Cardiac muscle cell (in vitro differentiated cells and primary cell): Measurements from ENCODE around the gene FBXO15. TPM values are rescaled to one million over a fixed set of nuclear protein-coding genes. Genes with fewer than 3 reads are reported as not detected.

Experiments used
- DNase-seq, 2 donors: peaks; one replicate each; pipeline versions ENCODE4 v3.0.0 to v3.0.0-alpha.2; 2010 to 2017; ENCODE audit warnings: low read depth in 1 of 2, low spot score in 1 of 2
- H3K27ac ChIP-seq: fragments of 200-600 bp; sonication (generic); 2 replicates; pipeline ENCODE4 v1.5.1; 2016
- H3K27me3 ChIP-seq: fragments of 200-600 bp; sonication (generic); 2 replicates; pipeline ENCODE4 v1.6.0; 2016; ENCODE audit warnings: control low read depth
- H3K36me3 ChIP-seq: fragments of 200-600 bp; sonication (generic); 2 replicates; pipeline ENCODE4 v1.5.1; 2016; ENCODE audit warnings: control low read depth
- H3K4me1 ChIP-seq: fragments of 200-600 bp; sonication (generic); 2 replicates; pipeline ENCODE4 v1.8.1; 2017; ENCODE audit warnings: low read depth, mild to moderate bottlenecking, mixed run types
- H3K4me3 ChIP-seq: fragments of 200-600 bp; sonication (generic); 2 replicates; pipeline ENCODE4 v1.5.1; 2016; ENCODE audit warnings: mild to moderate bottlenecking
- H3K9me3 ChIP-seq: fragments of 200-600 bp; sonication (generic); 2 replicates; pipeline ENCODE4 v1.5.1; 2017; ENCODE audit warnings: low read depth, mild to moderate bottlenecking, control low read depth
- polyA plus RNA-seq: library from polyadenylated mRNA; unstranded; fragments of >200 nt; fragmentation: Nextera tagmentation; extraction: Ambion mirVana; gene quantifications from 2 replicates; pipeline ENCODE4 v1.2.1, GENCODE V29; 2016
- total RNA-seq: library from RNA; depleted of rRNA; stranded (reverse); fragments of >200 nt; gene quantifications from 2 replicates; pipeline ENCODE4 v1.2.3, GENCODE V29; 2016
- TF ChIP-seq, protein P1 (sequence below): IDR thresholded peaks from 2 replicates; pipeline ENCODE4 v1.5.1; 2012; ENCODE audit warnings: low read depth, mild to moderate bottlenecking, low read length

FBXO15 gene
- total and polyA plus RNA-seq, 2 experiments from 2014 or later, result 3.5 to 4.6 TPM

DNA sequence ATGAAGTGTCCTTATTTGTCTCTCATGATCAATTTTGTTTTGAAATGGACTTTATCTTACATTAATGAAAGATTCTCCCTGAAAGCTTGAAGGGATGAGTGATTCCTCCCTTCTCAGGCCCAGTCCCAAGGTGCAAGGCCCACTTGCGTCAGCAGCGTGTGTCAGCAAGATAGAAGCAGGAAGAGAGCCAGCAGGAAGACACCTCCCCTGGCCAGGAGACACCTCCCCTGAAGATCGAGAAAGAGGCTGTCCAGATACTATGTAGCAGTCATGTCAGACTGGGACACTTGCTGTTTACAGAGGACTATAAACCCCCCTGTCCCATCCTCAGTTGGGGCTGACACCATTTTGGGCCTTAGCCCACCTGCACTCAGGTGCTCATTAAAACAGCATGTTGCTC, 39.0 kb upstream of the FBXO15 start:
- DNase-seq, result no peak
- no peak overlapping the region for H3K27ac ChIP-seq
- TF ChIP-seq, protein P1, sequence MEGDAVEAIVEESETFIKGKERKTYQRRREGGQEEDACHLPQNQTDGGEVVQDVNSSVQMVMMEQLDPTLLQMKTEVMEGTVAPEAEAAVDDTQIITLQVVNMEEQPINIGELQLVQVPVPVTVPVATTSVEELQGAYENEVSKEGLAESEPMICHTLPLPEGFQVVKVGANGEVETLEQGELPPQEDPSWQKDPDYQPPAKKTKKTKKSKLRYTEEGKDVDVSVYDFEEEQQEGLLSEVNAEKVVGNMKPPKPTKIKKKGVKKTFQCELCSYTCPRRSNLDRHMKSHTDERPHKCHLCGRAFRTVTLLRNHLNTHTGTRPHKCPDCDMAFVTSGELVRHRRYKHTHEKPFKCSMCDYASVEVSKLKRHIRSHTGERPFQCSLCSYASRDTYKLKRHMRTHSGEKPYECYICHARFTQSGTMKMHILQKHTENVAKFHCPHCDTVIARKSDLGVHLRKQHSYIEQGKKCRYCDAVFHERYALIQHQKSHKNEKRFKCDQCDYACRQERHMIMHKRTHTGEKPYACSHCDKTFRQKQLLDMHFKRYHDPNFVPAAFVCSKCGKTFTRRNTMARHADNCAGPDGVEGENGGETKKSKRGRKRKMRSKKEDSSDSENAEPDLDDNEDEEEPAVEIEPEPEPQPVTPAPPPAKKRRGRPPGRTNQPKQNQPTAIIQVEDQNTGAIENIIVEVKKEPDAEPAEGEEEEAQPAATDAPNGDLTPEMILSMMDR, result no peak
- H3K4me3 ChIP-seq, result no peak overlapping the region
- no peaks in the 10 kb centered on the region for H3K9me3 ChIP-seq
- no peaks in the 10 kb centered on the region for H3K4me1 ChIP-seq
- no peaks in the 10 kb centered on the region for H3K36me3 ChIP-seq
- H3K27me3 ChIP-seq, result peaks cover 3% of the 10 kb centered on the region

DNA sequence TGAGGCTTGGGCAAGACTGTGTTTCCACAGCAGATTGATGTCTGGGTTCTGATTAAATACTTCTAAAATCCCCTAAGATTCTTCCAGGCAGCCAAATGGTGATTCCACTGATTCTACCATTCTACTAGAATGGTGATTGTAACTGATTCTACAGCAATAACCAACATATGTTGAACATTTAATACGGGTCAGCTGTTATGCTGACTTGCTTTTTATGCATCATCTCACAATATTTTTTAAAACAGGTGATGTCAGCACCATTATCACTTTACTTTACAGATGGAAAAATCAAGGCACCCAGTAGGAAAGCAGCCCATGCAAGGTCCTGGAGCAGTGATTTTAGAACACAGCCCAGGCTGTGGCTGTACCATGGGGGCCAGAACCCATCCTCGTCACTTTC, 38.2 kb upstream of the FBXO15 start:
- TF ChIP-seq, protein P1, result no peak
- no peaks in the 10 kb centered on the region for H3K9me3 ChIP-seq
- peaks cover 3% of the 10 kb centered on the region for H3K27me3 ChIP-seq
- no peaks in the 10 kb centered on the region for H3K4me1 ChIP-seq
- no peak for DNase-seq
- no peak overlapping the region for H3K27ac ChIP-seq
- no peak overlapping the region for H3K4me3 ChIP-seq
- no peaks in the 10 kb centered on the region for H3K36me3 ChIP-seq

DNA sequence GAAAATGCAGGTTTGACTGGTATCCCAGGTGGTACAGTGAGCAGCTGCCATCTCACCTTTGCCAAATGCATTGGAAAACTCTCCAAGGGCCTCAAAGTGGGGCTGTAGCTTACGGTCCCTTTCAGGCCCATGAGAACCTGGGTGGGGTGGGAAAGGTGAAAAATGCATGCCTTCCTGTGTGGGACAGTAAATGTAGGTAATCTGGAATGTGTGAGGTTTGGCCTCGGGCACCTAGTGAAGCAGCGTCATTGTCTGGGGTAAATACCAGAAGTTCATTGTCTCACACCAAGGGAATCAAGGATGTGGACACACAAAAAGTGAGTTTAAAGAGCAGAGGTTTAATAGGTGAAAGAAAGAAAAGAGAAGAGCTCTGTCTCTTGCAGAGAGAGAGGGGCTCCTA, 37.2 kb upstream of the FBXO15 start:
- peaks cover 3% of the 10 kb centered on the region for H3K27me3 ChIP-seq
- no peak overlapping the region for H3K27ac ChIP-seq
- H3K9me3 ChIP-seq, result no peaks in the 10 kb centered on the region
- no peaks in the 10 kb centered on the region for H3K4me1 ChIP-seq
- H3K4me3 ChIP-seq, result no peak overlapping the region
- TF ChIP-seq, protein P1, result no peak
- no peak for DNase-seq
- H3K36me3 ChIP-seq, result no peaks in the 10 kb centered on the region

DNA sequence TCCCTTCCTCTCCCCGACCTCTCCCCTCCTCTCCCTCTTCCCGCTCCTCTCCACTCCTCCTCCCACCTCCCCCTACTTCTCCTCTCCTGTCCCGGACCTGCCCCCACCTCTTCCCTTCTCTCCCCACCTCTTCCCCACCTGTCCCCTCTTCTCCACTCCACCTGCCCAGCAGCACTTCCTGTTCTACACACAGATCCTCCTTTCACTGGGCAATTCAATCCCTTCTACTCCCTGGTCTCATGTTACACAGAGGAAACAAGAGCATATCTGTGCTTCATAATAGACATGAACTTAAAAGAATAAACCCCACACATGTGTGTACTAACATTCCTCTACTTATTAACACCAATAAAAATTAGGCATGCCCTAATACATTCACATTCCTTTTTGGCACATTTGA, 35.5 kb upstream of the FBXO15 start:
- H3K27ac ChIP-seq, result no peak overlapping the region
- no peaks in the 10 kb centered on the region for H3K9me3 ChIP-seq
- no peak overlapping the region for H3K4me3 ChIP-seq
- TF ChIP-seq, protein P1, result no peak
- no peaks in the 10 kb centered on the region for H3K36me3 ChIP-seq
- DNase-seq, result no peak
- no peaks in the 10 kb centered on the region for H3K4me1 ChIP-seq
- peaks cover 3% of the 10 kb centered on the region for H3K27me3 ChIP-seq

DNA sequence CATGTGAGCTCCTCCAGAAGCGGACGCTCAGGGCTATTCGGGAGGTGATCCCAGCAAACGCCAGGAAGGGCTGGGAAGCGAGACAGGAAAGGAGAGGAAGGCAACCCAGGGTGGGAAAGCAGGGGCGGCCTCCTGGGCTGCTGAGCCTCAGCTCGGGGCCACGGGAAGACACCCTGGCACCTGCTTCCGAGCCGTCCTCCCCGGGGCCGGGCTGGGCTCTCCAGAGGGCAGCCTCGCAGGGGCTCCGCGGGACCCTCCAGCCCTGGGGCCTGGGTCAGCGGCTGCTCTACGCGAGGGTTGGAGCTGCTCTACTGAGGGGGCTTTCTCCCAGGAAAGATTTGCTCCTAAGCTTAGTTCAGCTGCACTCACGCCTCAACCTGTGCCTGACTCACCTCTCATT, 34.7 kb upstream of the FBXO15 start:
- no peaks in the 10 kb centered on the region for H3K36me3 ChIP-seq
- no peak overlapping the region for H3K27ac ChIP-seq
- peaks cover 3% of the 10 kb centered on the region for H3K27me3 ChIP-seq
- TF ChIP-seq, protein P1, result no peak
- H3K4me3 ChIP-seq, result no peak overlapping the region
- no peaks in the 10 kb centered on the region for H3K4me1 ChIP-seq
- H3K9me3 ChIP-seq, result no peaks in the 10 kb centered on the region
- DNase-seq, result no peak

DNA sequence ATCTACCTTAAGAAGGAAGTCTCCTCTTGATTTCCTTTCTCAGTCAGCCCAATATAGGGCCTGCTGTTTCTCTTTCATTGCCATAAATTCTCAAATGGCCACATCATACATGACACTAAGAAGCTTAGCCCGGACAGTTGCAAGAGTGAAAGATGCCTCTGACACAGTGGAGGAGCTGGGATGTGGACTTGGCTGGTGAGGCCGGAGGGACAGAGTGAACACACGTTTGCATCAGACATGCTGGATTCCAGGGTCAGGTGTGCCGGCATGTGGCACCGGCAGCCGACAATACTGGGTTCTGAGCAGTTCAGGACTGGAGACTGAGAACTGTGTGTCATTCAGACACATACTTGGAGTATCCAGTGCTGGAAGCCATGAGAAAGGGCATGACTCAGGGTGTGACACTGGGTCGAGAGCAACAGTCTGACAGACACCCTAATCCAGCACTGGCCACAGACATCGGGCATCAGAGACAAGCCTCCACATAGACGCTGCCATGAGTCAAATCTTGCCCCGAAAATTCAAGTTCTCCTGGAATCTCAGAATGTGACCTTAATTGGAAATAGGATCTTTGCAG, 32.1 kb upstream of the FBXO15 start:
- Histone ChIP-seq H3K9me3 (no peaks in the 10 kb centered on the region), H3K36me3 (no peaks in the 10 kb centered on the region), H3K4me3 (no peak overlapping the region), H3K4me1 (no peaks in the 10 kb centered on the region), H3K27ac (no peak overlapping the region), H3K27me3 (no peaks in the 10 kb centered on the region)
- DNase-seq, result no peak
- TF ChIP-seq, protein P1, result no peak
